ENCODE data around the gene ACOT6.
"Not testable (repeated sequence)": the region's sequence is repeated elsewhere in the genome, so short reads cannot be mapped to it uniquely, and the experiment has no call there.

Gene ACOT6, protein sequence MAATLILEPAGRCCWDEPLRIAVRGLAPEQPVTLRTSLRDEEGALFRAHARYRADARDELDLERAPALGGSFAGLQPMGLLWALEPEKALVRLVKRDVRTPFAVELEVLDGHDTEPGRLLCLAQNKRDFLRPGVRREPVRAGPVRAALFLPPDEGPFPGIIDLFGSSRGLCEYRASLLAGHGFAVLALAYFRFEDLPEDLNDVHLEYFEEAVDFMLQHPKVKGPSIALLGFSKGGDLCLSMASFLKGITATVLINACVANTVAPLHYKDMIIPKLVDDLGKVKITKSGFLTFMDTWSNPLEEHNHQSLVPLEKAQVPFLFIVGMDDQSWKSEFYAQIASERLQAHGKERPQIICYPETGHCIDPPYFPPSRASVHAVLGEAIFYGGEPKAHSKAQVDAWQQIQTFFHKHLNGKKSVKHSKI

GRCh38 chr14:73612339-73613045 lies at the start of gene ACOT6:
ACOT6 (plus strand) TSS chr14:73612517; CDS start chr14:73612572, 55 bp downstream.
- no peak for FAIRE-seq

DNA sequence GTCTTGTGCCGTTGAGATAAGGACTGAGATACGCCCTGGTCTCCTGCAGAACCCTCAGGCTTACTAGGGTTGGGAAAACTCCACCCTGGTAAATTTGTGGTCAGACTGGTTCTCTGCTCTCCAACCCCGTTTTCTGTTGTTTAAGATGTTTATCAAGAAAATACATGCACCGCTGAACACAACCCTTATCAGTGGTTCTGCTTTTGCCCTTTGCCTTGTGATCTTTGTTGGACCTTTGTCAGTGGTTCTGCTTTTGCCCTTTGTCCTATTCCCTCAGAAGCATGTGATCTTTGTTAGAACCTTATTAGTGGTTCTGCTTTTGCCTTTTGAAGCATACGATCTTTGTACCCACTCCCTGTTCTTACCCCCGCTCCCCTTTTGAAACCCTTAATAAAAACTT lies 49.6 kb upstream of the ACOT6 start:
- FAIRE-seq = not testable (repeated sequence)

DNA sequence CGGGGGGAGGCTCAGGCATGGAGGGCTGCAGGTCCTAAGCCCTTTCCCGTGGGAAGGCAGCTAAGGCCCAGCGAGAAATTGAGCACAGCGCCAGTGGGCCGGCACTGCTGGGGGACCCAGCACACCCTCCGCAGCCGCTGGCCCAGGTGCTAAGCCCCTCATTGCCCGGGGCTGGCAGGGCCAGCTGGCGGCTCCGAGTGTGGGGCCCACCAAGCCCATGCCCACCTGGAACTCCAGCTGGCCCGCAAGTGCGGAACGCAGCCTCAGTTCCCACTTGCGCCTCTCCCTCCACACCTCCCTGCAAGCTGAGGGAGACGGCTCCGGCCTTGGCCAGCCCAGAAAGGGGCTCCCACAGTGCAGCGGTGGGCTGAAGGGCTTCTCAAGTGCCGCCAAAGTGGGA lies 45.9 kb upstream of the ACOT6 start:
- not testable (repeated sequence) for FAIRE-seq

DNA sequence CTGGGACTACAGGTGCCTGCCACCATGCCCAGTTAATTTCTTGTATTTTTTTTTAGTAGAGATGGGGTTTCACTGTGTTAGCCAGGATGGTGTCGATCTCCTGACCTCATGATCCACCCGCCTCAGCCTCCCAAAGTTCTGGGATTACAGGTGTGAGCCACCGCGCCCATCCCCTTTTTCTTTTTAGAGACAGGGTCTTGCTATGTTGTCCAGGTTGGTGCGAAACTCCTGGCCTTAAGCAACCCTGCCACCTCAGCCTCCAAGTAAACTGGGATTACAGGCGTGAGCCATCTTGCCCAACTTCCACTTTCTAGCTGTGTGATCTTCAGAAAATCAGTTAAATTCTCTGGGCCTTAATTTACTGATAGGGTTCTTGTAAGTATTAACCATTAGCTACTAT lies 45.4 kb upstream of the ACOT6 start:
- not testable (repeated sequence) for FAIRE-seq

DNA sequence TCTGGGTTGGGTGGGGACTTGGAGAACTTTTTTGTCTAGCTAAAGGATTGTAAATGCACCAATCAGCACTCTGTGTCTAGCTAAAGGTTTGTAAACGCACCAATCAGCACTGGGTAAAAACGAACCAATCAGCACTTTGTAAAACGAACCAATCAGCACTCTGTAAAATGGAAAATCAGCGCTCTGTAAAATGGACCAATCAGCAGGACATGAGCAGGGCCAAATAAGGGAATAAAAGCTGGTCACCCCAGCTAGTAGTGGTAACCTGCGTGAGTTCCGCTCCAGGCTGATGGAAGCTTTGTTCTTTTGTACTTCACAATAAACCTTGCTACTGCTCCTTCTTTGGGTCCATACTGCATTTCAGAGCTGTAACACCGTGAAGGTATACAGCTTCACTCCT lies 45.0 kb upstream of the ACOT6 start:
- no peak for FAIRE-seq

- no peak for FAIRE-seq
These were observed 44.1 kb upstream of the ACOT6 start for GRCh38 chr14:73567951-73568885.

DNA sequence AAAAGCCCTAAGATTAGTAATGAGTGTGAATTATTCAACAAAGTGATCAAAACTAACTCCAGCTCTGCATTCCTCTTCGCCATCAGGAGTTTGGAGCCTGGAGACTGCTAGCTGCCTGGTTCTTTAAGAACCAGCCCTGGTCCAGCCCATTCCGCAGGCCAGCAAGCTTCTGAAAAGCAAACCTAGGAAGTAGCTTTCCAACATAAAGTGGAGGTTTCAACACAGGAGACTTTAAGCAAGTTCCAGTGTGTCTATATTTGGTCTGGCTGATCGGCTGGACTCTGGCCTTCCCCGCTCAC lies 43.5 kb upstream of the ACOT6 start:
- FAIRE-seq = not testable (repeated sequence)

DNA sequence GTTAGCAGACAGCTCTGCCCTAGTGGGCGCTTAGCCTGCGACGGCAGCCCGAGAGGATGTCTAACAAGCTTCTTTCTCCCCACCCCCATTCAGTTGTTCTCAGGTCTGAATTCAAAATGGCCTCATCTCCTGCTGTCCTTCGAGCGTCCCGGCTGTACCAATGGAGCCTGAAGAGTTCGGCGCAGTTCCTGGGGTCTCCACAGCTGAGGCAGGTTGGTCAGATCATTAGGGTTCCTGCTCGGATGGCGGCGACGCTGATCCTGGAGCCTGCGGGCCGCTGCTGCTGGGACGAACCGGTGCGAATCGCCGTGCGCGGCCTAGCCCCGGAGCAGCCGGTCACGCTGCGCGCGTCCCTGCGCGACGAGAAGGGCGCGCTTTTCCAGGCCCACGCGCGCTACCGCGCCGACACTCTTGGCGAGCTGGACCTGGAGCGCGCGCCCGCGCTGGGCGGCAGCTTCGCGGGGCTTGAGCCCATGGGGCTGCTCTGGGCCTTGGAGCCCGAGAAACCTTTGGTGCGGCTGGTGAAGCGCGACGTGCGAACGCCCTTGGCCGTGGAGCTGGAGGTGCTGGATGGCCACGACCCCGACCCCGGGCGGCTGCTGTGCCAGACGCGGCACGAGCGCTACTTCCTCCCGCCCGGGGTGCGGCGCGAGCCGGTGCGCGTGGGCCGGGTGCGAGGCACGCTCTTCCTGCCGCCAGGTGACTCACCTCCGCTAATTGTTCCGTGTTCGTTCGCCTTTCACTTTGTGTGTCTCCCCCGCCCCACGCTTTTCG lies 42.9 kb upstream of the ACOT6 start, which contains the start of gene ACOT2:
Gene ACOT2 (plus strand): TSS at position 29 of the 774 bp plus-strand sequence. CDS start 28 bp downstream, at position 57.
- FAIRE-seq = not testable (repeated sequence)

- FAIRE-seq = not testable (repeated sequence)
These were observed 41.4 kb upstream of the ACOT6 start for GRCh38 chr14:73570913-73571312.

GRCh38 chr14:73573034-73573433 lies 39.3 kb upstream of the ACOT6 start:
- not testable (repeated sequence) for FAIRE-seq

DNA sequence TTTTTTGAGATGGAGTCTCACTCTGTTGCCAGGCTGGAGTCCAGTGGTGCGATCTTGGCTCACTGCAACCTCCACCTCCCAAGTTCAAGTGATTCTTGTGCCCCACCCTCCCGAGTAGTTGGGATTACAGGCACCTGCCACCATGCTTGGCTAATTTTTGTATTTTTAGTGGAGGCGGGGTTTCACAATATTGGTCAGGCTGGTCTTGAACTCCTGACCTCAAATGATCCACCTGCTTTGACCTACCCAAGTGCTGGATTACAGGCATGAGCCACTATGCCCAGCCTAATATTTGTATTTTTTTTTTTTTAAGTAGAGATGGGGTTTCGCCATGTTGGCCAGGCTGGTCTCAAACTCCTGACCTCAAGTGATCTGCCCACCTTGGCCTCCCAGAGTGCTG lies 38.6 kb upstream of the ACOT6 start:
- FAIRE-seq = not testable (repeated sequence)

DNA sequence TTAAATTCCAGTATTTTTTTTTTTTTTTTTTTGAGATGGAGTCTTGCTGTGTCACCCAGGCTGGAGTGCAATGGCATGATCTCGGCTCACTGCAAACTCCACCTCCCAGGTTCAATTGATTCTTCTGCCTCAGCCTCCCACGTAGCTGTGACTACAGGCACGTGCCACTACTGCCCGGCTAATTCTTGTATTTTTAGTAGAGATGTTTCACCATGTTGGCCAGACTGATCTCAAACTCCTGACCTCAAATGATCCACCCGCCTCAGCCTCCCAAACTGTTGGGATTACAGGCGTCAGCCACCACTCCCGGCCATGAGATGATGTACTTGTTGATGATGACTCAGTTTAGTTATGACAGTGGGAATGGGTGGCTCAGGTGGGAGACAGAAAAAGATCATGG lies 38.1 kb upstream of the ACOT6 start:
- not testable (repeated sequence) for FAIRE-seq

DNA sequence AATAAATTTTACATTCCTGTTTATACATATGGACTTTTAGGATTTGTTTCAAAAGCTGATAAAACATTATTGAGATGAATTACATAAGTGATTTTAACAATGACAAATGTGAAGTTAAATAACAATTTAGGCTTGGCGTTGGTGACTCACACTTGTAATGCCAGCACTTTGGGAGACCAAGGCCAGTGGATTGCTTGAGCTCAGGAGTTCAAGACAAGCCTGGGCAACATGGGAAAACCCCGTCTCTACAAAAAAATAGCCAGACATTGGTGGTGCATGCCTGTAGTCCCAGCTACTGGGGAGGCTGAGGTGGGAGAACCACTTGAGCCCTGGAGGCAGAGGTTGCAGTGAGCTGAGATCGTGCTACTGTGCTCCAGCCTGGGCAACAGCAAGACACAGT lies 35.9 kb upstream of the ACOT6 start:
- FAIRE-seq = no peak

DNA sequence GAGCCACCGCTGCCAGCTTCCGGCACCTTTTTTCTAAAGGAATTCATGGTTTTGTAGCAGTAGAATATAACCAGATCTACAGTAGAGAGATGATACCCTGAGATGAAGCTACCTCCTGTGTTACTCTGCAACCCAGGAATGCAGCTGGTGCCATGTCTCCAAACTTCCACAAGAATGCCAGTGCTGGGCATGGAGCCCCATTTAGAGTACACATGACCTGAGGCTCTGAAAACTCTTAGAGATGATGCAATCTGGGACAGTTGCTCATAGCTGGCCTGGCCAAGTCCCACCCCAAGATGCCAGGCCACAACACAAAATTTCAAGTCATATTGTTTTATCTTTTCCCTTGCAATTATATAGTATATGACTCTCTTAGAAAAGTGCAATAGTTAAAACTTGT lies 35.1 kb upstream of the ACOT6 start:
- not testable (repeated sequence) for FAIRE-seq

DNA sequence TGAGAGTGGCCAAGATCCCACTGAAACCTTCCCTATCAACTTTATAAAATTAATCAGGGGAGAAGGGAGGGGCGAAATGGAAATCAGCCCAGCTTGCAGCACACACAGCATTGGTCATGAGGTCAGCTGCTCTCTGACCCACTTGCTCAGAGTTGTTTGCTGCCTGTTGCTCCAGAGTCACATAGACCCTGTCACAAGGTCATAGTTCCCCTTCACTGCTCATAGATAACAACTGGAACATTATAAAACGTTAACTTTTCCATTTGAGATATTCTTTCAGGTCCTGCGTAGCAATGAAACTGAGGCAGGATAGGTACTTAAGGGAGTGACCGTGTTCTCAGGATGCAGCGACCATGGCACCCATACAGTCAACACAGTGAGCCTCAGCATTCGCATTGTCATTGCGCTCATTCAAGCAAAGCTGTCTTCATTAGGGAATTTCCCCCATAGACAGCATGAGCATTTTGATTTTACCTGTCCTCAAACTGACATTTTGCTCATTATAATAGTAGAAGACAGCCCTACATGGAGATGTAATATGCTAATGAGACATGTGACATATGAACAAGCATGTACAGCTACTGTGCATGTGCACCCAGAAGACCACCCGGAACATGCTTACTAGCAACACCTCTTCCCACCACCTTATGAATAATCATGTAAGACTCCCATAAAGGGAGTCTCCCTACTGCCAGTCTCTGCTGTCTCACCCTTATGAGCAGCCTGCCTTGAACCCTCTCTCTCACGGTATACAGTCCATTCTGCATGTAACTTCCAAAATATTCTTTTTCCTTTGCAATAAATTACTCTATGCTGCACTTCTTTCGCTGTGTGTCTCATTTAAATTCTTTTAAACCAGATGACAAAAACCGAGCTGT lies 30.0 kb upstream of the ACOT6 start:
- not testable (repeated sequence) for FAIRE-seq

DNA sequence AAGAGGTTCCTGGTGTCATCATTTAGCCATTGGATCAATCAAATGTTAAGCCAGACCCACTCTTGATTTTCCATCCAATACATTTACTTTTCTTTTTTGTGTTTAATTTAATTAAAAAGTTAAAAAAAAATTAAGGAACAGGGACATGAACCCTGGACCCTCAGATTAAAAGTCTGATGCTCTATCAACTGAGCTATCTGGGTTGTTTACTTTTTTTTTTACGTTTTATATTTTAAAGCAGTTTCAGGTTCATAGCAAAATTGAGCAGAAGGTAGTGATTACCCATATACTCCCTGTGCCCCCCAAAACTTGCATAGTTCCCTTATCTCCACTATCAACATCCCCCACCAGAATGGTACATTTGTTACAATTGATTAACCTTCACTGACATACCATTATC lies 23.6 kb upstream of the ACOT6 start:
- no peak for FAIRE-seq

- FAIRE-seq = no peak
These were observed 23.2 kb upstream of the ACOT6 start for GRCh38 chr14:73589116-73589515.

GRCh38 chr14:73590673-73591004 lies 21.7 kb upstream of the ACOT6 start:
- FAIRE-seq = not testable (repeated sequence)

GRCh38 chr14:73591690-73592449 lies 20.4 kb upstream of the ACOT6 start, which contains the start of gene ACOT4:
ACOT4 (plus strand) TSS chr14:73591873; CDS start chr14:73591960, 87 bp downstream.
- FAIRE-seq = no peak

GRCh38 chr14:73594491-73594890 lies 17.8 kb upstream of the ACOT6 start:
- no peak for FAIRE-seq

Data from islet of Langerhans (tissue), 1 donor.